ENCODE measurements around the gene CDC7.

CDC7 gene

GRCh38 chr1:91533361-91534024 lies 32.8 kb downstream of the CDC7 start:
- no peaks in the 10 kb centered on the region for H3K9me2 ChIP-seq (replicated peaks; ENCODE audit: insufficient read depth, low read length)
- H3K79me2 ChIP-seq (ENCODE audit: low read length) = no peaks in the 10 kb centered on the region
- no peaks in the 10 kb centered on the region for H4K20me1 ChIP-seq (ENCODE audit: insufficient read depth, low read length)
- no peaks in the 10 kb centered on the region for H3K9me3 ChIP-seq (replicated peaks; ENCODE audit: insufficient read depth, low read length)
- H3K27ac ChIP-seq (ENCODE audit: low read length) = no peak overlapping the region
- H3F3A ChIP-seq (ENCODE audit: insufficient read depth, low read length) = no peaks in the 10 kb centered on the region
- no peaks in the 10 kb centered on the region for H3K36me3 ChIP-seq (replicated peaks; ENCODE audit: insufficient read depth, low read length)
- no peak overlapping the region for H3K4me3 ChIP-seq (ENCODE audit: low read length)
- TF ChIP-seq CTCF (IDR thresholded peaks at IDR 0.05; ENCODE audit: low read length) (no peak), EZH2phosphoT487 (IDR thresholded peaks at IDR 0.05; ENCODE audit: low read length) (no peak), EZH2 (optimal IDR thresholded peaks at IDR 0.05; ENCODE audit: low read depth, low read length) (no peak)
- H3K27me3 ChIP-seq (replicated peaks; ENCODE audit: insufficient read depth, low read length) = no peaks in the 10 kb centered on the region
- H3K9ac ChIP-seq (ENCODE audit: low read length) = no peak overlapping the region
- no peak overlapping the region for H2AFZ ChIP-seq (ENCODE audit: low read length)
- H3K4me2 ChIP-seq (ENCODE audit: low read depth, low read length) = no peak overlapping the region
- DNase-seq = no peak
- no peaks in the 10 kb centered on the region for H3K4me1 ChIP-seq (ENCODE audit: low read length)

DNA sequence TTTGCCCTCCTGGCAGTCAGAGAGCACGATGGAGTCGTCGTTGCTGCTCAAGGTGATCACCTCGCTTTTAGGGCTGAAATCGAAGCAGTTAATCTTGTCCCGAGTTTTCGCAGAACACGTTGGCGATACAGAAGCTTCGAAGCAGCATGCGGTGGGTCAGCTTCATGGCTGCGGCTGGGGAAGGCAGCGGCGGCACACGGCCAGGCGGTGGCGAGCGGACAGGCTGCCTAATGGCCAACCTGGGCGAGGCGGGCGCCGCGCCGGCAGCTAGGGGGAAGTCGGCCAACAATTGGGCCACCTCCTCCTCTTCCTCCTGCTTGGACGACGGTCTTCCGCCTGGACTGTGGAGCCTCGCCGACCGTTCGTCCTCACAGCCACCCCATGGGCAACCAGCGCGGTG lies 34.8 kb downstream of the CDC7 start:
- Histone ChIP-seq H3K4me2 (ENCODE audit: low read depth, low read length) (no peak overlapping the region), H2AFZ (ENCODE audit: low read length) (no peak overlapping the region), H3K27me3 (replicated peaks; ENCODE audit: insufficient read depth, low read length) (no peaks in the 10 kb centered on the region), H3K27ac (ENCODE audit: low read length) (no peak overlapping the region), H3K79me2 (ENCODE audit: low read length) (no peaks in the 10 kb centered on the region), H3K9ac (ENCODE audit: low read length) (no peak overlapping the region), H3K9me2 (replicated peaks; ENCODE audit: insufficient read depth, low read length) (no peaks in the 10 kb centered on the region), H3K4me3 (ENCODE audit: low read length) (no peak overlapping the region), H3F3A (ENCODE audit: insufficient read depth, low read length) (no peaks in the 10 kb centered on the region), H3K4me1 (ENCODE audit: low read length) (no peaks in the 10 kb centered on the region), H4K20me1 (ENCODE audit: insufficient read depth, low read length) (no peaks in the 10 kb centered on the region), H3K36me3 (replicated peaks; ENCODE audit: insufficient read depth, low read length) (no peaks in the 10 kb centered on the region), H3K9me3 (replicated peaks; ENCODE audit: insufficient read depth, low read length) (no peaks in the 10 kb centered on the region)
- no peak for TF ChIP-seq EZH2phosphoT487 (IDR thresholded peaks at IDR 0.05; ENCODE audit: low read length)
- no peak for TF ChIP-seq EZH2 (optimal IDR thresholded peaks at IDR 0.05; ENCODE audit: low read depth, low read length)
- TF ChIP-seq CTCF (IDR thresholded peaks at IDR 0.05; ENCODE audit: low read length) = no peak
- no peak for DNase-seq

DNA sequence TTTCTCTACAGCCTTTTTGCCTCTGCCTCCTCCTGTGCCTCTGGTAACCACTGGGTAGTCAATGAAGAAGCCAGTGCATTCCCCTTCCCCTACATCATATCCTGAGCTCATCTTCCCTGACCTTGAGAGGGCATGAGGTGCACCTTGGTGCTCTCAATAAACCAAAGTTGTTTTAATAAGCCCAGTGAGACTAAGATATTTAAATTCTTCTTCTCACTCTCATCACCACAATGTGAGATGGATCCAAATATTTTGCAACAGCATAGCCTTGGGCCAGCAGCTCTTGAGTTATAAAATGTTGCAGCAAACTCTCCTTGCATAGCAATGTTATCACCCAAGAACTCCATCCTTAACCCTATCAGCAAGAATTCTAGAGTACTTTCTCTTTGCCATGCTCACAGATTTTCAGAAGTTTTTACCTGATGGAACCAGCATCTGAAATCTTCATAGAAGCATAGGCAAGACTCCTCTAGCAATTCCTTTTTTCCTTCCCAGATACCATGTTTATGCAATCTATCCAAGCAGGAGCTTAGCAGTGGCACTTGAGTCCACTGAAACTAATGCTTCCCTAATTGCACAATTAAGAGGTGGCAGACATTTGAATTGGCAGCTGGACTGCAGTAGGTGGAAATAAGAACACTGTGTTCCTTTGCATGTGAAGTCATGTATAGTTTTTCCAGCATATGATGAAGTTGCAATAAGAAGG lies 36.8 kb downstream of the CDC7 start:
- no peaks in the 10 kb centered on the region for H3K9me3 ChIP-seq (replicated peaks; ENCODE audit: insufficient read depth, low read length)
- no peak overlapping the region for H3K27ac ChIP-seq (ENCODE audit: low read length)
- no peak overlapping the region for H3K4me3 ChIP-seq (ENCODE audit: low read length)
- no peaks in the 10 kb centered on the region for H3K9me2 ChIP-seq (replicated peaks; ENCODE audit: insufficient read depth, low read length)
- no peak overlapping the region for H2AFZ ChIP-seq (ENCODE audit: low read length)
- H3K79me2 ChIP-seq (ENCODE audit: low read length) = no peaks in the 10 kb centered on the region
- H4K20me1 ChIP-seq (ENCODE audit: insufficient read depth, low read length) = no peaks in the 10 kb centered on the region
- DNase-seq = no peak
- no peaks in the 10 kb centered on the region for H3K4me1 ChIP-seq (ENCODE audit: low read length)
- no peaks in the 10 kb centered on the region for H3F3A ChIP-seq (ENCODE audit: insufficient read depth, low read length)
- H3K9ac ChIP-seq (ENCODE audit: low read length) = no peak overlapping the region
- no peak overlapping the region for H3K4me2 ChIP-seq (ENCODE audit: low read depth, low read length)
- no peaks in the 10 kb centered on the region for H3K36me3 ChIP-seq (replicated peaks; ENCODE audit: insufficient read depth, low read length)
- TF ChIP-seq EZH2phosphoT487 (IDR thresholded peaks at IDR 0.05; ENCODE audit: low read length) = no peak
- no peak for TF ChIP-seq EZH2 (optimal IDR thresholded peaks at IDR 0.05; ENCODE audit: low read depth, low read length)
- TF ChIP-seq CTCF (IDR thresholded peaks at IDR 0.05; ENCODE audit: low read length) = no peak
- no peaks in the 10 kb centered on the region for H3K27me3 ChIP-seq (replicated peaks; ENCODE audit: insufficient read depth, low read length)
